Caco-2 (cell line): ENCODE results near the gene MARCHF5. TPM values are rescaled to one million over a fixed set of nuclear protein-coding genes. Genes with fewer than 3 reads are reported as not detected.

Source experiments
- BruUV-seq: library from RNA; stranded (reverse); fragments of 400-500 nt; replicated peaks from 2 replicates; lab custom pipeline; 2021; lab: Mats Ljungman, UMichigan
- CTCF ChIA-PET: fragments of 300-600 bp; sonication (Branson Sonifier 250); formaldehyde crosslinking; loops from one replicate; lab custom pipeline; 2022; ENCODE audit warnings: antibody characterized with exemption; lab: Charles Lee
- POLR2A ChIA-PET: fragments of 300-600 bp; sonication (Branson Sonifier 250); formaldehyde crosslinking; loops from one replicate; lab custom pipeline; 2022; ENCODE audit warnings: antibody characterized with exemption; lab: Charles Lee
- DNase-seq, 2 experiments: peaks; one replicate each; pipeline versions ENCODE4 v3.0.0 to v3.0.0-alpha.2; 2020 to 2022
- H3K27me3 ChIP-seq: replicated peaks from 2 replicates; pipeline ENCODE4 v1.6.0; 2011; ENCODE audit warnings: low read length; ENCODE audit not compliant: control insufficient read depth, insufficient read depth
- H3K36me3 ChIP-seq: 2 replicates; pipeline ENCODE4 v1.5.1; 2011; ENCODE audit warnings: low read length; ENCODE audit not compliant: control insufficient read depth, insufficient read depth
- H3K4me1 ChIP-seq: fragments of 250-450 bp; sonication (Bioruptor Pico); 2 replicates; pipeline ENCODE4 v1.5.1; 2020; ENCODE audit warnings: mild to moderate bottlenecking
- H3K4me3 ChIP-seq: 2 replicates; pipeline ENCODE4 v1.5.1; 2011; ENCODE audit warnings: low read depth, mild to moderate bottlenecking, control low read depth, low read length
- H3K9me3 ChIP-seq: fragments of 250-450 bp; sonication (Bioruptor Pico); 2 replicates; pipeline ENCODE4 v1.5.1; 2020; ENCODE audit warnings: mild to moderate bottlenecking, moderate library complexity
- H3K27ac Mint-ChIP-seq: one replicate; pipeline ENCODE4 v1.8.0; 2022; ENCODE audit warnings: mixed read lengths; ENCODE audit not compliant: unreplicated experiment
- H3K27me3 Mint-ChIP-seq: one replicate; pipeline ENCODE4 v1.8.0; 2022; ENCODE audit warnings: mixed read lengths; ENCODE audit not compliant: insufficient read depth, unreplicated experiment
- H3K36me3 Mint-ChIP-seq: one replicate; pipeline ENCODE4 v1.8.0; 2022; ENCODE audit warnings: mild to moderate bottlenecking, mixed read lengths; ENCODE audit not compliant: insufficient read depth, unreplicated experiment
- H3K4me1 Mint-ChIP-seq: one replicate; pipeline ENCODE4 v1.8.0; 2022; ENCODE audit warnings: low read depth, mixed read lengths; ENCODE audit not compliant: unreplicated experiment
- H3K4me3 Mint-ChIP-seq: one replicate; pipeline ENCODE4 v1.8.0; 2022; ENCODE audit warnings: mild to moderate bottlenecking, moderate library complexity, mixed read lengths; ENCODE audit not compliant: unreplicated experiment
- H3K9me3 Mint-ChIP-seq: one replicate; pipeline ENCODE4 v1.8.0; 2022; ENCODE audit warnings: mixed read lengths; ENCODE audit not compliant: unreplicated experiment
- intact Hi-C: fragments of 100-400 bp; cut with micrococcal nuclease; formaldehyde crosslinking; loops from one replicate; pipeline ENCODE4 v1.10.0; 2022; ENCODE audit not compliant: unreplicated experiment
- total RNA-seq: library from RNA; stranded (reverse); gene quantifications from 2 replicates; pipeline ENCODE4 v1.2.3, GENCODE V29; 2022
- TF ChIP-seq, protein P1 (sequence below), 2 experiments: fragments of 200-600 bp in 1 of 2; IDR thresholded peaks; 1 replicate in 1 of 2; 2 replicates in 1 of 2; pipeline versions ENCODE4 v1.5.1 to v1.8.0; 2011 to 2022; ENCODE audit warnings: antibody characterized with exemption in 1 of 2, control low read depth in 1 of 2, inconsistent platforms in 1 of 2, low read depth in 1 of 2, low read length in 1 of 2, mild to moderate bottlenecking in 1 of 2, moderate library complexity in 1 of 2; ENCODE audit not compliant: insufficient read depth in 1 of 2, severe bottlenecking in 1 of 2, unreplicated experiment in 1 of 2

Gene MARCHF5
- total RNA-seq, 1 experiment from 2014 or later: 30.4 TPM

DNA sequence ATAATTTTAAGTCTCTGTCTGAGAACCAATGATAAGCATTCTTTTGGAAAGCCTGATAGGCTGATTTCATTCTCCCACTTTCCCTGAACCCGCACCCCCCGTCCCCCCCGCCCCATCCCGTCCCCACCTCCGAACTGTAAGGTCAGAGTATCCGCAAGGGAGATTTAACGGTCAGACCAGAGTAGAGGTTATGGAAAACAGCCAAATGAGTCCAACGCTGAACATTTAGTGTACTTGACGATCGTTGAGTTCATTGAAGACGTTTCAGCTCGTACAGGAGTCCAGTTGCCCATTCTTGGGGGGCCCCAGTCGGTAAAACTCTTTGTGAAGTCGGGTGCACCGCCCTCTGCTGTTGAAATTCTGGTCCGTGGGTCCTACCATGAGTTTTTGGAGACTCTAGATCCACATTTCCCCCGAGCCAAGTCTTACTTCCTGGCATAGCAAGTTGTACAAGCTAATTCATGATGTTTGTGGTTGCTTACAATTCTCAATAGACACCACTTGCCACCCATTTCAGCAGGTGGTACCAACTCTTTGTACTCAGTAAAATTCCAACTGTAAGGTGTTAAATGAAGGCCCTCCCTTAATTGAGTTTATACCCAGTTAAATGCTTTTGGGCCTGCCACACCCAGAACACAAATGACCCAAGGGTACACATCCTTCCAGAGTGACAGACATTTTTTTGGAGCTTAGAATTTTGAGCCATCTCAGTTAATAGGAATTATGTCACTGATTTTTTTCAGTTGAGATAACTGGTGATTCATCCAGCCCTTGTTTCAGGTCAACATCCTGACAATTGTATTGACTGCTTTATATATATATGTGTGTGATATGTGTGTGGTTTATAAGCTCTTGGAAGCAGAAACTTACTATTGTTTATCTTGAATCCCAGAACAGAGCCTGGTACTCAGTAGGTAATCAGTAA is 1.2 kb downstream of the MARCHF5 start:
- Mint-ChIP-seq H3K4me1 (no peaks in the 10 kb centered on the region), H3K4me3 (peak overlapping the region; percentile 97), H3K27me3 (no peaks in the 10 kb centered on the region), H3K36me3 (peaks cover 29% of the 10 kb centered on the region), H3K9me3 (no peaks in the 10 kb centered on the region), H3K27ac (peak overlapping the region; percentile 92)
- intact Hi-C loops: loop anchor here (1.0 kb wide), 3 partner anchors 52 to 205 kb away; no protein-coding TSS in a partner anchor
- peaks cover 7% of the 10 kb centered on the region; the same call in 1 of the 2 replicates for H3K4me1 ChIP-seq
- no peaks in the 10 kb centered on the region for H3K27me3 ChIP-seq
- ChIA-PET POLR2A (interaction anchor here (0.8 kb wide), 1 partner anchor 204 kb away, joined by 8 read pairs; no protein-coding TSS in a partner anchor), CTCF (interaction anchor here (1.2 kb wide), 1 partner anchor 204 kb away, joined by 4 read pairs; no protein-coding TSS in a partner anchor)
- H3K36me3 ChIP-seq: peaks cover 1% of the 10 kb centered on the region; the same call in 1 of the 2 replicates
- no peaks in the 10 kb centered on the region for H3K9me3 ChIP-seq
- no TSS peak for BruUV-seq
- TF ChIP-seq, protein P1, sequence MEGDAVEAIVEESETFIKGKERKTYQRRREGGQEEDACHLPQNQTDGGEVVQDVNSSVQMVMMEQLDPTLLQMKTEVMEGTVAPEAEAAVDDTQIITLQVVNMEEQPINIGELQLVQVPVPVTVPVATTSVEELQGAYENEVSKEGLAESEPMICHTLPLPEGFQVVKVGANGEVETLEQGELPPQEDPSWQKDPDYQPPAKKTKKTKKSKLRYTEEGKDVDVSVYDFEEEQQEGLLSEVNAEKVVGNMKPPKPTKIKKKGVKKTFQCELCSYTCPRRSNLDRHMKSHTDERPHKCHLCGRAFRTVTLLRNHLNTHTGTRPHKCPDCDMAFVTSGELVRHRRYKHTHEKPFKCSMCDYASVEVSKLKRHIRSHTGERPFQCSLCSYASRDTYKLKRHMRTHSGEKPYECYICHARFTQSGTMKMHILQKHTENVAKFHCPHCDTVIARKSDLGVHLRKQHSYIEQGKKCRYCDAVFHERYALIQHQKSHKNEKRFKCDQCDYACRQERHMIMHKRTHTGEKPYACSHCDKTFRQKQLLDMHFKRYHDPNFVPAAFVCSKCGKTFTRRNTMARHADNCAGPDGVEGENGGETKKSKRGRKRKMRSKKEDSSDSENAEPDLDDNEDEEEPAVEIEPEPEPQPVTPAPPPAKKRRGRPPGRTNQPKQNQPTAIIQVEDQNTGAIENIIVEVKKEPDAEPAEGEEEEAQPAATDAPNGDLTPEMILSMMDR (IDR thresholded peaks at IDR 0.05; ENCODE audit: insufficient read depth in 1 of 2, low read depth in 1 of 2, low read length in 1 of 2, severe bottlenecking in 1 of 2, unreplicated experiment in 1 of 2): peak; percentile 47 to 60
- peak overlapping the region; percentile 100 for H3K4me3 ChIP-seq
- peak; percentile 52 for DNase-seq

DNA sequence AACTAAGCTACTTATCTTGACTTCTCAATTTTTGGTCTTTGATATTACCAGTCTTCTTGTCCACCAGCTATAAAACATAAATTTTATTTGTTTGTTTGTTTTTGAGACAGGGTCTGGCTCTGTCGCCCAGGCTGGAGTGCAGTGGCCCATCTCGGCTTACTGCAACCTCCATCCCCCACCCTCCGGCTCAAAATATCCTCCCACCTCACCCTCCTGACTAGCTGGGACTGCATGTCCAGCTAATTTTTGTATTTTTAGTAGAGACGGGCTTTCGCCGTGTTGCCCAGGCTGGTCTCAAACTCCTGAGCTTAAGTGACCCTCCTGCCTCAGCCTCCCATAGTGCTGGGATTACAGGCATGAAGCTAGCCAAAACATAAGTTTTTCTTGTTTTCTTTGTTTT is 7.5 kb downstream of the MARCHF5 start:
- BruUV-seq: no TSS peak
- Mint-ChIP-seq H3K9me3 (no peaks in the 10 kb centered on the region), H3K27me3 (no peaks in the 10 kb centered on the region), H3K4me1 (no peaks in the 10 kb centered on the region), H3K36me3 (peaks cover 36% of the 10 kb centered on the region), H3K4me3 (no peak overlapping the region), H3K27ac (no peak overlapping the region)
- intact Hi-C loops: no loop called here
- H3K27me3 ChIP-seq: no peaks in the 10 kb centered on the region
- H3K4me1 ChIP-seq: no peaks in the 10 kb centered on the region
- H3K36me3 ChIP-seq: no peaks in the 10 kb centered on the region; the same call in 1 of the 2 replicates
- TF ChIP-seq, protein P1 (IDR thresholded peaks at IDR 0.05; ENCODE audit: insufficient read depth in 1 of 2, low read depth in 1 of 2, low read length in 1 of 2, severe bottlenecking in 1 of 2, unreplicated experiment in 1 of 2): no peak
- H3K4me3 ChIP-seq: no peak overlapping the region
- POLR2A ChIA-PET: no interaction called here
- no peaks in the 10 kb centered on the region for H3K9me3 ChIP-seq
- DNase-seq: no peak
- CTCF ChIA-PET: no interaction called here

DNA sequence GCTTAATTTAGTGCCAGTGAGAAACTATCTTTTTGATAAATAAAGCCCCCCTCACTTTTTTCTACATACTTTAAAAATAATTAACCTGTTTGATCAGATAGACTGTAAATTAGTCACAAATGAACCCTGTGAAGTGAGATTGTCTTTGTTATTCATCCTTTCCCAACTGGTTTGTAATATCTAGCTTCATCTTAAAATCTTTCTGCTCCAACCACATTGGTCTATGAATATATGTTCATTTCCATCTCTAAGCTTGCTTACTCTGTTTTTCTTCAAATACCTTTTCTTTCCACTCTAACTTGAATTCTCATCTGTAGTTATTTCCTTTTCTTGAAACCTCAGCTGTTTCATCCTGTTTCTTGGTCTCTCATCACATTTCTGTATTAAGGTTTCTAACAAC is 12.1 kb downstream of the MARCHF5 start:
- BruUV-seq: no TSS peak
- ChIA-PET POLR2A (no interaction called here), CTCF (interaction anchor here (0.5 kb wide), 1 partner anchor 544 kb away, joined by 5 read pairs; no protein-coding TSS in a partner anchor)
- H3K27ac Mint-ChIP-seq: no peak overlapping the region
- peaks cover 21% of the 10 kb centered on the region for H3K36me3 Mint-ChIP-seq
- Histone ChIP-seq H3K36me3 (no peaks in the 10 kb centered on the region), H3K9me3 (no peaks in the 10 kb centered on the region), H3K4me3 (no peak overlapping the region), H3K27me3 (no peaks in the 10 kb centered on the region), H3K4me1 (no peaks in the 10 kb centered on the region)
- TF ChIP-seq, protein P1 (IDR thresholded peaks at IDR 0.05; ENCODE audit: insufficient read depth in 1 of 2, low read depth in 1 of 2, low read length in 1 of 2, severe bottlenecking in 1 of 2, unreplicated experiment in 1 of 2): no peak
- no peak for DNase-seq
- H3K27me3 Mint-ChIP-seq: no peaks in the 10 kb centered on the region
- intact Hi-C loops: no loop called here
- no peak overlapping the region for H3K4me3 Mint-ChIP-seq
- no peaks in the 10 kb centered on the region for H3K9me3 Mint-ChIP-seq
- H3K4me1 Mint-ChIP-seq: no peaks in the 10 kb centered on the region
